Omental fat pad (tissue), 4 donors: ENCODE measurements around the gene TRIM67. TPM values are rescaled to one million over a fixed set of nuclear protein-coding genes. Genes with fewer than 3 reads are reported as not detected.

ENCODE experiments used
- ATAC-seq: fragments of 150-250 bp; one replicate; pipeline ENCODE4 v1.9.1; 2016; ENCODE audit warnings: mild to moderate bottlenecking, moderate library complexity; ENCODE audit not compliant: low FRiP score
- DNase-seq: peaks from one replicate; pipeline ENCODE4 v3.0.0-alpha.2; 2019; ENCODE audit warnings: low spot score
- total RNA-seq, 4 donors: library from RNA; depleted of rRNA; stranded (reverse); fragments of >200 nt; gene quantifications; one replicate each; pipeline ENCODE4 v1.1.0, GENCODE V29; 2016
- TF ChIP-seq, protein P1 (sequence below), 3 donors: fragments of 450-650 bp; IDR thresholded peaks; one replicate each; pipeline ENCODE4 v1.5.1; 2016 to 2017; ENCODE audit warnings: antibody characterized with exemption in 3 of 3, mild to moderate bottlenecking in 3 of 3, moderate library complexity in 2 of 3

TRIM67 gene
- total RNA-seq, 4 donors from 2014 or later = 0.06 to 0.32 TPM; not detected in 2

DNA sequence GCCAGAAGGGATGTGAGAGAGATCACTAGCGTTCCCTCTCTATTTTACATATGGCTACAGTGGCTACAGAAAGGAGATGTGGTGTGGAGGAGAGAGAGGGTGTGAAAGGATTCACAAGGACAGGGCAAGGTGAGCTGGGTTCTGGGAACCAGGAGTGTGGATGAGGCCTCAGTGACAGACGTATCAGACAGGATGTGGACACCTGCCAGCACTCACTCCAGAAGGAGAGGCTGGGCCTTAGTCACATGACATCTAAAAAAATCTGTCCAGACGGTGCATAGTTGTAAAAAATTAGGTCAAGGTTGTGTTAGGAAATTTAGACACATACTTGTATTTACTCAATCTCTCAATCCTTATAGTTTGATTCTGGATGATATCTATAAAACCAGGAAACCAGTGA, 10.6 kb downstream of the TRIM67 start:
- no peak for DNase-seq
- TF ChIP-seq, protein P1, sequence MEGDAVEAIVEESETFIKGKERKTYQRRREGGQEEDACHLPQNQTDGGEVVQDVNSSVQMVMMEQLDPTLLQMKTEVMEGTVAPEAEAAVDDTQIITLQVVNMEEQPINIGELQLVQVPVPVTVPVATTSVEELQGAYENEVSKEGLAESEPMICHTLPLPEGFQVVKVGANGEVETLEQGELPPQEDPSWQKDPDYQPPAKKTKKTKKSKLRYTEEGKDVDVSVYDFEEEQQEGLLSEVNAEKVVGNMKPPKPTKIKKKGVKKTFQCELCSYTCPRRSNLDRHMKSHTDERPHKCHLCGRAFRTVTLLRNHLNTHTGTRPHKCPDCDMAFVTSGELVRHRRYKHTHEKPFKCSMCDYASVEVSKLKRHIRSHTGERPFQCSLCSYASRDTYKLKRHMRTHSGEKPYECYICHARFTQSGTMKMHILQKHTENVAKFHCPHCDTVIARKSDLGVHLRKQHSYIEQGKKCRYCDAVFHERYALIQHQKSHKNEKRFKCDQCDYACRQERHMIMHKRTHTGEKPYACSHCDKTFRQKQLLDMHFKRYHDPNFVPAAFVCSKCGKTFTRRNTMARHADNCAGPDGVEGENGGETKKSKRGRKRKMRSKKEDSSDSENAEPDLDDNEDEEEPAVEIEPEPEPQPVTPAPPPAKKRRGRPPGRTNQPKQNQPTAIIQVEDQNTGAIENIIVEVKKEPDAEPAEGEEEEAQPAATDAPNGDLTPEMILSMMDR (IDR thresholded peaks at IDR 0.05) = no peak
- no peak for ATAC-seq

DNA sequence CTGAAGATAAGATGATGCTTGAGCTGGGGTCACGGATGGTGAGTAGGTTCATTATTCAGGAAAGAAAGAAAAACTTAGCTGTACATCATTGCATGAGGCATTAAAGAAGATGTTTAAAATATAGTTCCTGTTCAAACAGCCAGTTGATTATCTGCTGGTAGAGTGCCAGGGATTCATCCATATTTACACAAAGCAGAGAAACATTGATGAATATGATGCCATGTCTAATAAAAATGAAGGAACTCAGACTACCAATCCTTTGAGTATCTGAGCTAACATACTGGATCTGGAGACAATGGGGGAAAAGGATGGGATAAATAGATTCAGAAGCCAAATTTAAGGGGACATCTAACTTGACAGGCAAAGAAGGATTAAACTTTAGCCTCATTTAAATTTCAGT, 14.6 kb downstream of the TRIM67 start:
- ATAC-seq (no peak), DNase-seq (no peak)
- TF ChIP-seq, protein P1 (IDR thresholded peaks at IDR 0.05) = no peak

DNA sequence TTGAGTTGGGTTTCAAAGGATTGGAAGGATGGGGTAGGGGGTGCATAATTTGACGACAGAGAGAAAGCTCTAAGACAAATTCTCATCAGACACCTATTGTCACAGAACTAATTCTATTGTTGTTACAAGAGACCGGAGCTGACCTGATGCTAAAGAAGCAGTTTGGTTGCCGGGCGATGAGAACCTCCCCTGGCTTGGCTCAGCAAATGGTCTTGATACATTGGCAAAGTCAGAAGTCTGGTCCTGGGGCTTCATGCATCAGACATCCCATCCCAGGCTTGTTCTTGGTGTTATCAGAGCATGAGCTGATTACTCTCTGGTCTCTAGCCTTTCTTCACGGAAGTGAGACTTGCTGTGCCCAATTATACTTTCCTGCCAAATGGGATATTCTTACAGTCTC, 15.4 kb downstream of the TRIM67 start:
- no peak for ATAC-seq
- DNase-seq = no peak
- TF ChIP-seq, protein P1 (IDR thresholded peaks at IDR 0.05) = no peak

DNA sequence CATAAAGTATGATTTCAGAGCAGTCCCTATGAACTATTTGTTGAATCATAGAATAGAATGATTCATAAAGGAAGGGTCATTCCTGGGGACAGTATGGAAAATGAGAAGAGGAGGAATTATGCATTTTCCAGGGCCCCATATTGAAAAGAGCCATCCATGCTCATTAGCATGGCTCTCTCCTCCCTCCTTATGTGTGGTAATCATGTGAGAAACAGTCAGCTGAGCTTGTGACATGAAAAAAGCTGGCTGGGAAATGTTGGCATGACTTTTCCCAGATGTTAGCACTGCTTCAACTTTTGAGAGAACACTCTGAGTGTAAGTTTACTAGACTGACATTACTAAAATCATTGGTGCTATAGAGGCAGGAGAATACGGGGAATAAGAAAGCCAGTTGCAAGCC, 16.1 kb downstream of the TRIM67 start:
- TF ChIP-seq, protein P1 (IDR thresholded peaks at IDR 0.05) = no peak
- DNase-seq (no peak), ATAC-seq (no peak)

DNA sequence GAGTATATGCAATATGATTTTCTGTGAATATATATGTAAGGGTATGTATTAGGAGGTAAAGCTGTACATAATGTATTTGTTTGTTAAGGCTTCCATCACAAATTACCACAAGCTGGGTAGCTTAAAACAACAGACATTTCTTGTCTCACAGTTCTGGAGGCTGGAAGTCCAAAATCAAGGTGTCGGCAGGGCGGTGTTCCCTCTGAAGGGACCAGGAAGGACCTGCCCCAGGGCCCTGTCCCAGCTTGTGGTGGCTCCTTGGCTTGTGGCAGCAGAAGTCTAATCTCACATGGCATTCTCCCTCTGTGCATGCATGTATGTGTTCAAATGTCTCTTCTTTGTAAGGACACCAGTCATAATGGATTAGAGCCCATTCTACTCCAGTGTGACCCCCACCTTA, 17.1 kb downstream of the TRIM67 start:
- ATAC-seq (no peak), DNase-seq (no peak)
- TF ChIP-seq, protein P1 (IDR thresholded peaks at IDR 0.05) = no peak

DNA sequence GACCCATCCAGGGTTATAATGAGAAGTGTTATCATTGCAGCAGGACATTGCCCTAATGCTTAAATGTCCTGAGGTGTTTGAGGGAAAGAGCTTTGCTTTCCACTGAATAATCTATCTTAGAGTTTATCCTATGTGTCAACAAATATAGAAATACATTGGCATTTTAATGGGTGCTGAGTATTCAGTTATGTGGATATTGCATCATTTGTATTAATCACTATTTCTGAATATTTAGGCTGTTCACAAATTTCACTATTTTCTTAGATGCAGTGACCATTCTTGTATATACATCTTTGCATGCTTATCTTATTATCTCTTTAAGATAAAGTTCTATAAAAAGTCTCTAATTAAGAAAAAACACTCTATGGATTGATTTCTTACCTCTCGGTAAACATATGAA, 18.2 kb downstream of the TRIM67 start:
- TF ChIP-seq, protein P1 (IDR thresholded peaks at IDR 0.05) = no peak
- DNase-seq = no peak
- no peak for ATAC-seq

DNA sequence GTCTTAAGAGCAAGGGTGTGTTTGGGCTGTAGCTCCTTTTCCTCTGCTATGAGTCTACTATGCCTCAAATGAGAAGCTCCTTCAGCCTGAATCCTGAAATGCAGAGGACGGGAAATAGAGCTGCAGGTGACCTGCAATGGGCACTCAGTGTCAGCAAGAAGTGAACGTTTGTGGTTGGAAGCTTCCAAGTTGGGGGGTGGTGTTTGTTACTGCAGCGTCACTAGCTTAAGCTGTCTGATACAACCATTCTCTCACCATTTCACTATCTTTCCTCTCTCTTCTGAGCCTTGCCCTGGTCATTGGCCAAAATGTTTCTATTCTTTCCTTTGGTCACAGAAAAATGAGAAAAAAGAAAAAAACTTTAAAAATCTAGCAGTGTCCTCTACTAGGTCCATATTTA, 19.4 kb downstream of the TRIM67 start:
- DNase-seq = no peak
- no peak for ATAC-seq
- TF ChIP-seq, protein P1 (IDR thresholded peaks at IDR 0.05) = no peak
